Activated gamma-delta T cell (primary cell): Measurements from ENCODE around the gene INF2.

Experiments used
- DNase-seq: peaks from one replicate; lab custom pipeline; 2025; lab: John Stamatoyannopoulos, UW

INF2 gene

GRCh38 chr14:104689881-104690711 is 678 bp downstream of the INF2 start:
- no peak for DNase-seq

GRCh38 chr14:104690861-104691455 is 1.5 kb downstream of the INF2 start:
- no peak for DNase-seq

DNA sequence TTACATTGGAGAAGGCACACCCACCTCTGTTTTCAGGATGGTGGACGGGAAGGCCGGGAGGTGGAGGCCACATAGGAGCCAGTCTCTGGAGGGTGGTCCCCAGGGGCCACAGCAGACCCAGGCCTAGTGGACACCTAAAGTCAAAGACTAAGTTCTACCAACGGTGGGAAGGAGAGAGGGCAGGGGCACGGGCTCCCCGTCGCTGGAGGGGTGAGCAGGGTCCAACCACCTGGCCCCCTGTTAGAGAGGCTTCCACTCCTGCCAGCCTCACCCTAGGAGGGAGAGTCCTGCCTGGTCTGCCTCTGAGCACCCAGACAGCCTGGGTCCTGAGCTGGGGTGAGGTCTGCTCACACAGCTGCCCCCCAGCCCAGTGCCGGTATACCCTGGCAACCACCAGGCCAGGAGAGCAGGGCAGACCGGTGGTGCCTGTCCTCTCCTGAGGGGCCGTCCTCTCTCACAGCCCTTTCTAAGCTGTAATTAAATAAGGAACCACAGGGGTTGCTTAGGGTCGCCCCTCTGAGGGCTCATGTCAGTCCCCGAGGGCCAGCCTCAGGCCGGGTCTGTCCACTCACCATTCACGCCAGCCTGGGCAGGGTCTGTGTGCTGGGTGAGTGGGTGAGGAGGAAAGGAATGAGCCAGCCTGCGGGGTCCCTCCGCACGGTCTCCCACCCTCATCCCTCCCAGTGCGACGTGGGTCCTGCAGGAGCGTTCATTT is 2.3 kb downstream of the INF2 start:
- DNase-seq, result no peak

DNA sequence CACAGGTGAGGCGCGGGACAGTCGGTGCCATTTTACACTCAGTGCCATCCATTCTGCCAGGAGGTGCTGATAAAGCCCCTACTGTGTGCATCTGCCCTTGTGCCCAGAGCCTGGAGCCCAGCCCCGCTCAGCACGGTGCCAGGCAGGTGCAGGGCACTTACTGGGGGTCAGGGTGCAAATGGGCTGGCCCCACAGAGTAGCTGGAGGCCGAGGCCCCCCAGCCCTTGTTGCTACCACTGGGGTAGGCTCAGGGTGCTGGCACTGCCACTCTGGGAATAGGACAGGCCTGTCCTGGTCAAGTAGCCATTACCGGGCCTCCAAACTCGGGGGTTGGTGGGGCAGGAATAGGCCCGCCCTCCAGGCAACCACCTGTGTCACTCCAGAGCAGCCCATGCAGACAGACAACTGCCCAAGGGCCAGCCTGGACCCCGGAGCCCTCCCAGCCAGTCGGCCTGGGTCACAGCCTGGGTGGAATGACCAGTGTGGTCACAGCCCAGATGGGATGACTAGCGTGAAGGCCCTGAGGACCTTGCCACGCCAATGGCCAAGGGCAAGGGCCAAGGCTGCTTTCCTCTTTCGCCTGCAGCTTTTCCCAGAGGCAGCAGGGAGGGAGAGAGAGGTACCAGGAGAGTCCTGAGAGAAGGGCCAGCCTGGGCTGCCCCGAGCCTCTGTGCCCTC is 3.0 kb downstream of the INF2 start:
- DNase-seq, result no peak

- DNase-seq, result no peak
Observed at GRCh38 chr14:104692939-104693315, 3.5 kb downstream of the INF2 start.

GRCh38 chr14:104693482-104694431 is 4.3 kb downstream of the INF2 start:
- no peak for DNase-seq

DNA sequence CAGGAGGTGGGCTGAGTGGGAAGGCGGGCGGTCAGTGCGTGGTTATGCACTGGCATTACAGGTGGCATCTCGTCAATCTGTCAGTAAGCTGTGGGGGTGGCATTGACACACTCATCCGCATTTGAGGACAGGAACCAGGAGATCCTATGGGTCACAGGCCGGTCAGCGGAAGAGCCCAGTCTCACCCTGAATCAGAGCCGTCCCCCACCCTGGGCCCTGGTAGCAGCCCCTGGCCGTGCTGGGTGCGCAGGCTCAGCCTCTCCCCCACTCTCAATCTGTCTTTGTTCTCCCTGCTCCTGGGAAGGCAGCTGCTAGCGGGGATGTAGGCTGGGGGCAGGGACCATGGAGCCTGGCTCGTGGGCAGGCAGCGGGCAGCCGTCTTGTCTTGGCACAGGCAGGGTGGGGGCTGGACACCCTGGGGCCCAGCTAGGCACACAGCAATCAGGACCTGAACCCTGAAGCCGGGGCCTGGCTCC is 5.1 kb downstream of the INF2 start:
- DNase-seq, result no peak

DNA sequence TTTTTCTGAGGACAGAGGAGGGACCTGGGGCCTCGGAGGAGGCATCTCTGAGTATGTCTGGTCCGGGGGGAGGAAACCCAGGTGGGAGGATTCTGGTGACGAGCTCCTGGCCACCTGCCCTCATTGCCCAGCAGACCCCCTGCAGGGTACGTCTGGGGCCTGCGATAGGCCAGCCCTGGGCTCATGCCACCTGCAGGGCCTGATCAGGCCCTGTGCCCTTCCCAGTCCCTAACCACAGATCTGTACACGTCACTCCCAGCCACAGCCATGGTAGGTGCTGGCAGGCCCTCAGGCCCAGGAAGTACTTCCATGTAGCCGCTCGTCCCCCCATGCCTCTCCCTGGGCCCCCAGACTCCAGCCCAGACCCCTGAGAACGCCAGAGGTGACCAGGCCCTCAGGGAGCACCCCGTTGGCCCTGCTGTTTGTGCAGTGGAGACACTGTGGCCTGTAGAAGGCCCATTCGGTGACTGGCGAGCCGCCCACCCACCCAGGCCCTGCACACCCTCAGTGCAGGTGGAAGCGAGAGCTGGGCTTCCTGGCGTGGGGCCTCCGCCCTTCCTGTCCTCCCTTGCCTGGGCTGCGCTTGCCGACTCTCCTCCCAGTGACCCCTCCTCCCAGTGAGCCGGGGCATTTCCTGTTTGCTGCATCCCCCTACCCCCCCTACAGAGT is 5.7 kb downstream of the INF2 start:
- DNase-seq, result no peak

- no peak for DNase-seq
Observed at GRCh38 chr14:104695660-104696000, 6.2 kb downstream of the INF2 start.

DNA sequence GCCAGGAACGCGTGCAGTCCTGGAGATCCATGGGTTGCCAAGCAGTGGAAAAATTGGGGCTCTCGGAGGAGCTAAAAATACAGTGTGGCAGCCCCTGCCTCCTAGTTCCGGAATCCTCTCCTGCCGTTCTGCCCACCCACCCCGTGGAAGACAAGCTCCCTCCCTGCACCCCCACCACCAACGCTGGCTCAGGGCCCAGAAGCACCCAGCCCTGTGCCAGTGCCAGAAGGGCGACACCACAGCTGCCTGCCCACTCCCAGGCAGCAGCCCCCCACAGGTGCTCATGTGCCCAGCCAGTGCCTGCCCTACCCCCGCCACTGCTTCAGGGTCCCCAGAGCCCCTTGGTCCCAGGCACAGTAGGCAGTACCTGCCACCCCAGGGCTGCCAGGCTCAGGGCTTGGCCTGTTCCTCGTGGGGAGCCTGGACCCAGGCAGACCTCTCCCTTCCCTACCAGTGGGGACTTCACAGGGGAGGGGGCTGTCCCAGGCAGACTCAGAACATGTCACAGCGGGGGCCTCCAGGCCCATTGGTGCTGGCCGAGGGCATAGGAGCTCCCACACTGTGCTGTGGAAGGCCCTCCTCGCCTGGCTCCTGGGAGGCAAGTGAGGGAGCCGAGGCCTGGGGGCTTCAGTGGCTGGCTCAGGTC is 7.4 kb downstream of the INF2 start:
- DNase-seq, result no peak

GRCh38 chr14:104697317-104697703 is 7.9 kb downstream of the INF2 start:
- no peak for DNase-seq

DNA sequence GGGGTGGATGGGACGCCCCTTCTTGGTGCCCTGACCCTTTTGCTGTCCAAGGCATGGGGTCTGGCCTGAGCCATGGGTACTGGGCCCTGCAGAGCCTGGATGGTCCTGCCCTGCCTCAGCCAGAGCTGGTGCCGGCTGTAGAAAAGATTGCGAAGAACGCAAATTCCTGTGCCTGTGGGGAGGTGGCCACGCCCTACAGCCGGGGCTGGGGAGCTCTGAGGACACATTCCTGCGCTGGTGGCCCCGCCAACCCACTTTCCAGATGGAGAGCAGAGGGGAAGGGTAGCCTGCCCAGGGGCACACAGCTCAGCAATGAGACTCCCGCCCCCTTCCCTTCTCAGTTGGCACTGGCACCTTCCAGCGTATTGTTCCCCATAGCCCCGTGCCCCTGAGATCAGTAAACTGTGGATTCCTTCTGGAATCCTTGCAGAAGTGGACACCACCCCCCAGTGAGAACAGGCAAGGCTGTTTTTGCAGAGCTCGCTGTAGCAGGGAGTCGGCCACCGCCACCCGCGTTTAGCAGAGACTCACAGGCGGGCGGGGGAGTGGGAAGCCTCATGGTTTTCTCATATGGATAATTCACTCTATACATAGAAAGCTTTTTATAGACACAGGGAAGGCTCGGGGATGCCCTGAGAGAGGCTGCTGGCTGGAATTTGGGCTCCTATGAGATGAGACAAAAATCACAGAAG is 8.6 kb downstream of the INF2 start:
- DNase-seq, result no peak

- no peak for DNase-seq
Observed at GRCh38 chr14:104698688-104699425, 9.4 kb downstream of the INF2 start.

- DNase-seq, result no peak
Observed at GRCh38 chr14:104699426-104699748, 10.0 kb downstream of the INF2 start.

DNA sequence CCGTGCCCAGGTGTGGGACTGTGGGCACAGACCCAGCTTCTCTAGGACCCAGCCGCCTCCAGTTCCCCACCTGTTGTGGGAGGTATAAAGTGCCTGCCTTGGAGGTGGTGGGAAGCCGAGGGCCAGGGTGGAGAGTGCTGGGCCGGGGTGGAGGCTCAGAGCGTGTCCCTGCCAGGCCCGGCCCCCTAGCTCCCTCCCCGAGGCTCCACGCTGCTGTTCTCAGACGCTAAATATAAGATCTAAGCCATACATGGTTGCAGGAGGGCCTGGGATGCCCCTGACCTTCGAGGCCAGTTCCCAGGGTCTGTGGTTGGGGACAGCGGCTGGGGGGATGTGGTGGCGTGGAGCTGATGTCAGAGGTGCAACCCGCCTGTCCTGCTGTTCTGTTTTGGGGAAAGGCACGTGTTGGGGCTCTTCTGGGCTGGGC is 10.8 kb downstream of the INF2 start:
- no peak for DNase-seq

GRCh38 chr14:104700747-104701217 is 11.4 kb downstream of the INF2 start:
- DNase-seq, result no peak

DNA sequence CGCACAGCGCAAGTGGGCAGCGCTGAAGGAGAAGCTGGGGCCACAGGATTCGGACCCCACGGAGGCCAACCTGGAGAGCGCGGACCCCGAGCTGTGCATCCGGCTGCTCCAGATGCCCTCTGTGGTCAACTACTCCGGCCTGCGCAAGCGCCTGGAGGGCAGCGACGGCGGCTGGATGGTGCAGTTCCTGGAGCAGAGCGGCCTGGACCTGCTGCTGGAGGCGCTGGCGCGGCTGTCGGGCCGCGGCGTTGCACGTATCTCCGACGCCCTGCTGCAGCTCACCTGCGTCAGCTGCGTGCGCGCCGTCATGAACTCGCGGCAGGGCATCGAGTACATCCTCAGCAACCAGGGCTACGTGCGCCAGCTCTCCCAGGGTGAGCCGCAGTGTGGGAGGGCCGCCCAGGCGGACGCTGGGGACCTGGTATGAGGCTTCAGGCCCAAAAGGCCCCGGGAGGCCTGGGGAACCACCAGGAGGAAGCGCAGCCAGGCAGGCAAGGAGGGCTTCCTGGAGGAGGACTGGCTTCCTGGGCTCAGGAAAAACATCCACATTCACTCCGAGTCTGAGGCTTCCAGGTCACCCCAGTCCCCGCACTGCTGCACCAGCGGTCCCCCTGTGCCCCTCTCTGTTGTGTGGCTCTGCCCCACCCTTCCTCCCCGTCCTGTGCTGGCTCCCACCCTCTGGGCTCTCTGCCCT is 12.1 kb downstream of the INF2 start:
- DNase-seq, result no peak

DNA sequence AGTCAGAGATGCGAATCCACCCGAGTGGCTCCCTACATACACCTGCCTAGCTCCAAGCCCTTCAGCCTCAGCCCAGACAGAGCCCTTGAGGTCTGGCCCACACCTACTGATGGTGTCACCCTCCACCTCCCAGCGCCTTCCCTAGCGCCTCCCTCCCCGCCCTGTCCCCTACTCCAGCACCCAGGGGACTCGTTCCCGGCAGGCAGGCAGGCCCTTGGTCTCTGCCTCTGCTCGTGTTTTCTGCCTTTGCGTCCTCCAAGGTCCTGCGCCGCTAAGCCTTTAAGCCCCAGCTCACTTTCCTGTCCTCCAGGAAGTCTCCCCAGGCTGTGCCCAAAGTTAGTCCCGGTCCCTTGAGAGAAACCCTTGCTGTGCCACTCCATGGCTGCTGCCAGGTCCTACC is 12.7 kb downstream of the INF2 start:
- no peak for DNase-seq
